Fibroblast of lung (primary cell): ENCODE measurements around the gene TSPAN18. TPM values are rescaled to one million over a fixed set of nuclear protein-coding genes. Genes with fewer than 3 reads are reported as not detected.

ENCODE experiments used
- DNase-seq, 2 donors: peaks; one replicate each; pipeline versions ENCODE4 v3.0.0 to v3.0.0-alpha.2; 2010; ENCODE audit warnings: low read depth in 2 of 2
- H2AFZ ChIP-seq: 2 replicates; pipeline ENCODE4 v1.5.1; 2012; ENCODE audit warnings: low read length, control low read depth, inconsistent platforms
- H3K27ac ChIP-seq: 2 replicates; pipeline ENCODE4 v1.5.1; 2011; ENCODE audit warnings: low read length, control low read depth; ENCODE audit not compliant: insufficient read depth
- H3K27me3 ChIP-seq: 2 replicates; pipeline ENCODE4 v1.5.1; 2011; ENCODE audit warnings: mild to moderate bottlenecking, low read length; ENCODE audit not compliant: control insufficient read depth, insufficient read depth
- H3K36me3 ChIP-seq: 2 replicates; pipeline ENCODE4 v1.5.1; 2011; ENCODE audit warnings: low read length; ENCODE audit not compliant: control insufficient read depth, insufficient read depth
- H3K4me1 ChIP-seq: 2 replicates; pipeline ENCODE4 v1.5.1; 2011; ENCODE audit warnings: low read length; ENCODE audit not compliant: control insufficient read depth, insufficient read depth; ENCODE audit errors: extremely low read depth
- H3K4me2 ChIP-seq: 2 replicates; pipeline ENCODE4 v1.5.1; 2011; ENCODE audit warnings: low read length, control low read depth; ENCODE audit not compliant: insufficient read depth; ENCODE audit errors: extremely low read depth
- H3K4me3 ChIP-seq, 4 experiments: fragments of 200-600 bp in 1 of 4; sonication (generic) in 1 of 4; replicated peaks in 1 of 4; 2 replicates each; pipeline ENCODE4 v1.5.1; 2011 to 2016; ENCODE audit warnings: low read length in 4 of 4, low read depth in 3 of 4, mild to moderate bottlenecking in 3 of 4, control low read depth in 2 of 4, inconsistent platforms in 1 of 4, mixed read lengths in 1 of 4; ENCODE audit not compliant: insufficient read depth in 1 of 4; ENCODE audit errors: control extremely low read depth in 1 of 4
- H3K79me2 ChIP-seq: 2 replicates; pipeline ENCODE4 v1.5.1; 2012; ENCODE audit warnings: mild to moderate bottlenecking, low read length, inconsistent platforms; ENCODE audit not compliant: control insufficient read depth, insufficient read depth
- H3K9ac ChIP-seq: 2 replicates; pipeline ENCODE4 v1.5.1; 2011; ENCODE audit warnings: mild to moderate bottlenecking, low read length, control low read depth; ENCODE audit not compliant: insufficient read depth
- H3K9me3 ChIP-seq: 2 replicates; pipeline ENCODE4 v1.5.1; 2012; ENCODE audit warnings: low read depth, low read length; ENCODE audit not compliant: control insufficient read depth, insufficient read depth
- H4K20me1 ChIP-seq: 2 replicates; pipeline ENCODE4 v1.5.1; 2011; ENCODE audit warnings: low read length; ENCODE audit not compliant: control insufficient read depth, insufficient read depth; ENCODE audit errors: extremely low read depth
- EZH2 ChIP-seq: IDR thresholded peaks from 2 replicates; pipeline ENCODE4 v1.5.1; 2012; ENCODE audit warnings: low read length, control low read depth, mild to moderate bottlenecking; ENCODE audit errors: missing control alignments
- polyA plus RNA-seq, 2 donors: library from polyadenylated mRNA; depleted of rRNA in 1 of 2; stranded (reverse) in 1 of 2; unstranded in 1 of 2; fragments of >200 nt; gene quantifications; 2 replicates each; pipeline ENCODE4 v1.2.1, GENCODE V29; 2011 to 2012; ENCODE audit warnings: missing spikeins in 1 of 2
- total RNA-seq: library from RNA; depleted of rRNA; stranded (reverse); fragments of >200 nt; gene quantifications from 2 replicates; pipeline ENCODE4 v1.2.1, GENCODE V29; 2014
- TF ChIP-seq, protein P1 (sequence below), 2 donors: IDR thresholded peaks in 1 of 2; conservative IDR thresholded peaks in 1 of 2; 1 replicate in 1 of 2; 2 replicates in 1 of 2; pipeline ENCODE4 v1.5.1; 2011 to 2012; ENCODE audit warnings: low read length in 2 of 2, control low read depth in 1 of 2, inconsistent platforms in 1 of 2, low read depth in 1 of 2, mild to moderate bottlenecking in 1 of 2

The TSPAN18 gene
- total and polyA plus RNA-seq, 2 donors (not counting 1 experiment from before 2014, with no cell fraction given): 0.15 TPM; not detected in 1

DNA sequence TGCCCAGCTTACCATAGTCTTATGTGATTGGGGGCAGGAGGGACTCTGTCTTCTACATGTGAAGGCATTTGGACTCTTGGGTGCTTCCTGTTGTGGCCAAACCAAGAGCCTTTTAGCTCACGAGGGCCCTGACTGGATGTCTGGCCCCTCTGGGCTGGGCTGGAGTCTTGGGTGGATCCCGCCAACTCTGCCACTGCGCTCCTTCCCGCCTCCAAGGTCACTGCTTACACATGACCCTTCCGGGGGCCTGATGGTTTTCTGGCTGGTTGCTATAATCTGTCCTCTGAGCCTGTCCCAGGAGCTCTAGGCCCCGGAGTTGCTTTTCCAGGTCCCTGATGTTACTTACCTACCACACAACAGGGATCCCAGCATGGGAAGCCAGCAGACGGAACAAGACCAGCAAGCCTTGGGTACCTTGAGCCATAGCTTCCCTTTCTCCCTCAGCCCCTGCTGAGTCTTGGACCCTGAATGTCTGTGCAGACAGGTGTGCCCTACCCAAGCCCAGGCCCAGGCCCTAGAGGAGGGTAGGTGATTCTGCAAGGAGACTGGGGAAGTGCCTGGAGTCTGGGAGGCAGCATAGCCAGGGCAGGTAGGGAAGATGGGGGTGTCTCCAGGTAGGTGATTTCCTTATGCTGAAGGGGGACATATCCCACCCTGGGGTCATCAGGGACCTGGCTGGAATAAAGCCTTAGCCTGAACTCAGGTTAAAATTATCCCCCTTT lies 100.3 kb downstream of the TSPAN18 start:
- no peaks in the 10 kb centered on the region for H3K9me3 ChIP-seq
- no peak for TF ChIP-seq EZH2
- TF ChIP-seq, protein P1, sequence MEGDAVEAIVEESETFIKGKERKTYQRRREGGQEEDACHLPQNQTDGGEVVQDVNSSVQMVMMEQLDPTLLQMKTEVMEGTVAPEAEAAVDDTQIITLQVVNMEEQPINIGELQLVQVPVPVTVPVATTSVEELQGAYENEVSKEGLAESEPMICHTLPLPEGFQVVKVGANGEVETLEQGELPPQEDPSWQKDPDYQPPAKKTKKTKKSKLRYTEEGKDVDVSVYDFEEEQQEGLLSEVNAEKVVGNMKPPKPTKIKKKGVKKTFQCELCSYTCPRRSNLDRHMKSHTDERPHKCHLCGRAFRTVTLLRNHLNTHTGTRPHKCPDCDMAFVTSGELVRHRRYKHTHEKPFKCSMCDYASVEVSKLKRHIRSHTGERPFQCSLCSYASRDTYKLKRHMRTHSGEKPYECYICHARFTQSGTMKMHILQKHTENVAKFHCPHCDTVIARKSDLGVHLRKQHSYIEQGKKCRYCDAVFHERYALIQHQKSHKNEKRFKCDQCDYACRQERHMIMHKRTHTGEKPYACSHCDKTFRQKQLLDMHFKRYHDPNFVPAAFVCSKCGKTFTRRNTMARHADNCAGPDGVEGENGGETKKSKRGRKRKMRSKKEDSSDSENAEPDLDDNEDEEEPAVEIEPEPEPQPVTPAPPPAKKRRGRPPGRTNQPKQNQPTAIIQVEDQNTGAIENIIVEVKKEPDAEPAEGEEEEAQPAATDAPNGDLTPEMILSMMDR (conservative IDR thresholded peaks at IDR 0.05 in 1 of 2, IDR thresholded peaks at IDR 0.05 in 1 of 2; ENCODE audit: low read depth in 1 of 2, low read length in 2 of 2): no peak
- H3K4me3 ChIP-seq: no peak overlapping the region
- no peak overlapping the region for H3K27ac ChIP-seq
- no peaks in the 10 kb centered on the region for H4K20me1 ChIP-seq
- no peaks in the 10 kb centered on the region for H3K79me2 ChIP-seq
- no peak overlapping the region for H2AFZ ChIP-seq
- H3K4me2 ChIP-seq: no peak overlapping the region
- no peaks in the 10 kb centered on the region for H3K4me1 ChIP-seq
- no peaks in the 10 kb centered on the region for H3K27me3 ChIP-seq
- H3K36me3 ChIP-seq: no peaks in the 10 kb centered on the region
- DNase-seq: no peak
- no peak overlapping the region for H3K9ac ChIP-seq

DNA sequence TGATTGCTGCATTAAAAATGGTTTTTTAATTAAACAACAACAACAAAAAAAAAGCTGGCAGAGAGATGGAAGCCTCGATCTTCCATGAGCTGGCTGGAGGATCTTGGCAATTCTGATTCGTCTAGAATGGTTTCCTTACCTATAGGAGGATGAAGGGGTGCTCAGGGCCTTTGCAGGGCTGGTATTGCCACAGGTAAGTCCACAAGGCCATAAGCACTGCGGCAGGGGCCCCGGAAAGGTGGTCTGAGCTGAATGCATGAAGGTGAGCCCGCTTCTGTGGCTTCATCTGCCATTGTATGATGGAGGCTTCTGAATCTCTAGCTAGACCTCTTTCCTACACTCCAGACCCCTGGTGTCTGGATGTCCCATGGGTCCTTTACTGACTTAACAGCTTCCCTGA lies 101.5 kb downstream of the TSPAN18 start:
- Histone ChIP-seq H3K36me3 (no peaks in the 10 kb centered on the region), H3K4me3 (no peak overlapping the region), H3K4me1 (no peaks in the 10 kb centered on the region), H3K79me2 (no peaks in the 10 kb centered on the region), H3K4me2 (no peak overlapping the region), H4K20me1 (no peaks in the 10 kb centered on the region), H3K9ac (no peak overlapping the region), H3K27me3 (peaks cover 7% of the 10 kb centered on the region), H2AFZ (no peak overlapping the region), H3K9me3 (no peaks in the 10 kb centered on the region), H3K27ac (no peak overlapping the region)
- no peak for DNase-seq
- TF ChIP-seq, protein P1 (conservative IDR thresholded peaks at IDR 0.05 in 1 of 2, IDR thresholded peaks at IDR 0.05 in 1 of 2; ENCODE audit: low read depth in 1 of 2, low read length in 2 of 2): no peak
- TF ChIP-seq EZH2: no peak

GRCh38 chr11:44829838-44830237 lies 103.1 kb downstream of the TSPAN18 start:
- TF ChIP-seq, protein P1 (conservative IDR thresholded peaks at IDR 0.05 in 1 of 2, IDR thresholded peaks at IDR 0.05 in 1 of 2; ENCODE audit: low read depth in 1 of 2, low read length in 2 of 2): no peak
- no peak overlapping the region for H3K9ac ChIP-seq
- H3K27ac ChIP-seq: no peak overlapping the region
- H3K4me1 ChIP-seq: no peaks in the 10 kb centered on the region
- no peaks in the 10 kb centered on the region for H3K79me2 ChIP-seq
- no peak overlapping the region for H3K4me3 ChIP-seq
- no peak overlapping the region for H2AFZ ChIP-seq
- DNase-seq: no peak
- H3K9me3 ChIP-seq: no peaks in the 10 kb centered on the region
- no peak overlapping the region for H3K4me2 ChIP-seq
- peaks cover 11% of the 10 kb centered on the region for H3K27me3 ChIP-seq
- no peaks in the 10 kb centered on the region for H4K20me1 ChIP-seq
- no peaks in the 10 kb centered on the region for H3K36me3 ChIP-seq
